CMK (cell line): ENCODE results near the gene SMC1A.
A peak's percentile ranks its signal among the peaks of the same experiment; 100 is the strongest.
"Not testable (repeated sequence)": the region's sequence is repeated elsewhere in the genome, so short reads cannot be mapped to it uniquely, and the experiment has no call there.

Source experiments
- DNase-seq: peaks from one replicate; pipeline ENCODE4 v3.0.0-alpha.2; 2010; ENCODE audit warnings: low read depth

SMC1A gene

DNA sequence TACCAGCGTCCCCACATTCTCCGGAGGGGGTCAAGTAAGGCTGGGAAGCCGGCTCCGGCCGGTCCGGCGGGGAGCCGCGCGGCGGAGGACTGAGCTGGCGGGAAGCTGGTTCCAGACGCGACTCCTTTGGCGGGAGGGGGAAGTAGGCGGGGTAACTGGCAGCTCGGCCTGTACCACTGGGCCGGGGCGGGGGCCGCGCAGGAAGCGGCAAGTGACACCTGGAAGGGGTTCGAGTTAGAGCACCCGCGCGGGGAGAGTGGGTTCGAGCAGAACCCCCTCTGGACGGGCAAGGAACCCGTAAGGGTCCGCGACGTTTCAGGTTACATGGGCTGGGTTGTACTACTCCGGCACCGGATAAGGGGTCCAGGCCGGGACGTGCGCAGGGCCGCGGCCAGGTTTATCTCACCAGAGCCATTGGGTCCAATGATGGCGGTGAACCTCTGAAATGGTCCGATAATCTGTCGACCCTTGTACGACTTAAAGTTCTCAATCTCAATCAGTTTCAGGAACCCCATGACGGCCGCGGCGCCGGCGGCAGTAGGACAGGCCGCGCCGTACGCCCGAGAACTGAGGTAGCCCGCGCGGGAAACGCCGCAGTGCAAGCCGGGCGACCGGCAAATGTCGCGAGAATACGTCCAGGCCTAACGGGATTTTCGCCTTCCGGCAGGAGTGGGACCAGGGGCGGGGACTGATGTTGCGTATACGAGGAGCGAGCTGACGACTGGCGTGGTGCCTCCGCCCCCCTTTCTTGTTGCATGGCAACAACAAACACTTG lies at the start of gene SMC1A:
SMC1A (minus strand) TSS at position 569 of the 775 bp plus-strand sequence; CDS start at position 515, 54 bp downstream.
- peak; percentile 95 for DNase-seq

DNA sequence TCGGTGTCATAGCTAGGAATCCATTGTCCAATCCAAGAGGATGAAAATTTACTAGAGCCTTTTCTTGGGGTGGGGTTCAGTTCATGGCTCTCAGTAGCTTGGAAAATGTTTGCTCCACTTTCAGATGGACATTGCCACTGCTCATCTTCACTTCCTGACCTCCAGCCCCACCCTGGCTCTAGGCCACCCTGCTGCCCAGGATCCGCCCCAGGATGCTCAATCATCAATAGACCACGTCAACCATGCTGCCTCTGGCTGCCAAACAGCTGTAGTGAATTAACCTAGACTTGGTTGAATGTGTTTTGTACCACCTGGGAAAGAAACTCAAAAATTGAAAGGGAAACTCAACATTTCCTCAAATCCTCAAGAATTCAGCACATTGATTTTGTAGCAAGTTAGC lies 48.9 kb upstream of the SMC1A start:
- no peak for DNase-seq

DNA sequence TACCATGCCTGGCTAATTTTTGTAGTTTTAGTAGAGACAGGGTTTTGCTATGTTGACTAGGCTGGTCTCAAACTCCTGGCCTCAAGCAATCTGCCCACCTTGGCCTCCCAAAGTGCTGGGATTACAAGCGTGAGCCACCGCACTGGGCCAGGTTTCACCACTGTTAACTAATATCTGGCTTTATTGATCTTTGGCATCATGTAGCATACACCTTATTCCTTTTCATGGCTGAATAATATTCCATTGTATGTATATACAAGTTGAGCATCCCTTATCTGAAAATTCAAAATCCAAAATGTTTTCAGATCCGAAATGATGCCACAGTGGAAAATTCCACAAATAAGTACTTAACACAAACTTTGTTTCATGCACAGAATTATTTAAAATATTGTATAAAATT lies 46.2 kb upstream of the SMC1A start:
- DNase-seq = not testable (repeated sequence)

DNA sequence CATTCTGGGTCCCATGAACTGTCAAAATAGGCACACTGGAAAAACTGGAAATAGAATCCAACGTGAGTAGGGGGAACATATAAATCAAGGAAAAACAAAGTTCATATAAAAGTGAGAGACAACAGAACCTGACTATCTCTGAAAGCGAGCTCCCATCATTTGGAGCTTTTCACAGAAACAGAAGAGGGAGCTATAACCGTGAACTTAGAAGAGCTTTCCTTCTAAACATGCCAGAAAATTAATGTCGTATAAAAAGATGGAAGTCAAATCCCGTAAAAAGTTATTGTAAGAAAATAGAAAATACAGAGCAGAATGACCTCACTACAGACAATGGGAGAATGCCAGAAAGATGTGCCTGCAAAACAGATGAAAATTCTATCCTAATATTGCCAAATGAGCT lies 35.6 kb upstream of the SMC1A start:
- no peak for DNase-seq

DNA sequence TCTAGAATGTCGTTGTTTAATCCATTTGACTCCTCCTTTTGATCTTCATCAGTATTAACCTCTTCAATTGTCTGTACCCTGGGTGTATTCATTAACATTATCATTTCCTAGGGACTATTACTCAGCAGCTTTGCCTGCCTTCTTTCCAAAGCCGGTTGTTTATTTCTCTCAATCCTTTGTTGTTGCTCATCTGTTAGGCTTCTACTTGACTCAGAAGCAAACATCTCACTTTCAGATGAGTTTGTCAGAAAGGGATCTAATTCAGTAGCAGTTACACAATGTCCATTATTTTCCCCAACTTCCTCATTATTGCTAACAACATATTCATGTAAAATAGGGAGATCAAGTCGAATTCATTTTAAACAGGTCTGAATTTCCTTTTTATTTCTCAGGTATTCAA lies 33.8 kb upstream of the SMC1A start:
- no peak for DNase-seq

DNA sequence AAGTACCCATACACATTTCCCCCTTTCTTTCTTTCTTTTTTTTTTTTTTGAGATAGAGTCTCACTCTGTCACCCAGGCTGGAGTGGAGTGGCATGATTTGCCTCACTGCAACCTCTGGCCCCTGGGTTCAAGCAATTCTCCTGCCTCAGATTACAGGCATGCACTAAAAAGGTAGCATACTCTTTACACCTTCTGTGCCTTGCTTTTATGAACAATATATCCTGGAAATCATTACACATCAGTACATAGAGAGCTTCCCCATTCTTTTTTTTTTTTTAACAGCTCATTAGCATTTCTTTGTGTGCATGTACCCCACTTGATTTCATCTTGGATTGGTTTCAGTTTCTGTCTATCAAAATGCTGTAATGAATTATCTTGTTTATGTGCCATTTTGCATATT lies 30.4 kb upstream of the SMC1A start:
- no peak for DNase-seq

DNA sequence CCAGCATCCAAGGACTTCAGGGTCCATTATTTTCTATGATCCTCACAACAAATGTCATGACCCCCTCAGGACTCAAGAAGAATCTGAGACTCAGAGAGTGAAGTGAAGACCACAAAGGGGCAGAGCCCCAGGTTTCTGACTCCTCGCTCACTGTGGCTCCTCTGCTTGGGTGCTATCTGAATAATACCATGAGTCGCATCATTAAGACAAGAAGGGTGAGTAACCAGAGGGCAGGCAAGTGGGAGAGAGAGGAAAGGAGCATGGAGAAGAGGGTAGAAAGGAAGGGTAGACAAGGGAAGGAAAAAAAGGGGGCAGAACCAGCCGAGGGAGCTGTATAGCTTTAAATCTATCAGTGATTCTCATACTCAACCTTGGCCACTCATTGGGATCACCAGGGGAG lies 27.2 kb upstream of the SMC1A start:
- DNase-seq = no peak

DNA sequence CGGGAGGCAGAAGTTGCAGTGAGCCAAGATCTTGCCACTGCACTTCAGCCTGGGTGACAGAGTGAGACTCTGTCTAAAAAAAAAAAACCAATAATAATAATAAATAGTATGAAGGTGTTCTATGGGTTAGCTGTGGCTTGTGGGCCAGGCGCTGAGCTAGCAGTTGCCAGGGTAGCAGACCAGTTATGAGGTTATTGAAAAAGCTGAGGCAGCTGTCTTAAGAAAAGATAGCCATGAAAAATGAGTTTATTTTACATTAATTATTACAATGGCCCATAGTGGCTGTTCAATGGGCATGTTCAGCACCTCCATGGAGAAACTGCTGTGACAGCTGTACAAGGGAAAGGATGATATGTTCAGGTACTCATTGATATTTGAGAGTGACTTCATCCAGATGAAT lies 25.0 kb upstream of the SMC1A start:
- no peak for DNase-seq

DNA sequence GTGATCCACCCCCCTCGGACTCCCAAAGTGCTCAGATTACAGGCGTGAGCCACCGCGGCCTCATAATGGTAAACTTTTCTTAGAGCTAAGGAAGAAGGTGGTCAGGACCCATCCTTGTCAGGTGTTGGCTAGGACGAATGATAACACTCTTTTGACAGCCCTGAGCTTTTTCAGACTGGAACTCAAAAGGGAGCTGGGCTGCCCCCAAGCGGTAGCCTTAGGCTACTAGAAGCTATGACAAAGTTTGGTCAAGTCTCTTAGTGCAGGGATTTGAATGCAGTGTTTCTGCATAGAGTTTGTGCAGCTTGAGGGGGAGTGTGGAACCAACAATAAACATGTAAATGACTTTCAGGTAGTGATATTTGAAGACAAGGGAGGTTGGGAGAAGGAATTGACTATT lies 23.5 kb upstream of the SMC1A start:
- no peak for DNase-seq

DNA sequence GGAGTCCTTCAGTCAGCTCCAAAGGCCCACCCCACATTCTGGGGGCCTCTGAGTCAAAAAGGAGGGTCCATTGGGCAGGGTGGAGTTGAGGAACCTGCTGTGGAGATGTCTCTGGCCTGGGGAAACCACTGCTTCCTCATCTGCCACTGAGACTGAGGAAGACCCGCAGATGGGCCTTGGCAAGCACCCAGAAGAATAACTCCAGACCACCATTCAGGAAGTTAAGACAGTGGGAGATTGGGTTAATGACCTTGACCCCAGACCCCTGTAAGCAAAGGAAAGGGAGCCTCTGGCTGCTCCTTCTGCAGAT lies 19.8 kb upstream of the SMC1A start:
- peak; percentile 63 for DNase-seq

DNA sequence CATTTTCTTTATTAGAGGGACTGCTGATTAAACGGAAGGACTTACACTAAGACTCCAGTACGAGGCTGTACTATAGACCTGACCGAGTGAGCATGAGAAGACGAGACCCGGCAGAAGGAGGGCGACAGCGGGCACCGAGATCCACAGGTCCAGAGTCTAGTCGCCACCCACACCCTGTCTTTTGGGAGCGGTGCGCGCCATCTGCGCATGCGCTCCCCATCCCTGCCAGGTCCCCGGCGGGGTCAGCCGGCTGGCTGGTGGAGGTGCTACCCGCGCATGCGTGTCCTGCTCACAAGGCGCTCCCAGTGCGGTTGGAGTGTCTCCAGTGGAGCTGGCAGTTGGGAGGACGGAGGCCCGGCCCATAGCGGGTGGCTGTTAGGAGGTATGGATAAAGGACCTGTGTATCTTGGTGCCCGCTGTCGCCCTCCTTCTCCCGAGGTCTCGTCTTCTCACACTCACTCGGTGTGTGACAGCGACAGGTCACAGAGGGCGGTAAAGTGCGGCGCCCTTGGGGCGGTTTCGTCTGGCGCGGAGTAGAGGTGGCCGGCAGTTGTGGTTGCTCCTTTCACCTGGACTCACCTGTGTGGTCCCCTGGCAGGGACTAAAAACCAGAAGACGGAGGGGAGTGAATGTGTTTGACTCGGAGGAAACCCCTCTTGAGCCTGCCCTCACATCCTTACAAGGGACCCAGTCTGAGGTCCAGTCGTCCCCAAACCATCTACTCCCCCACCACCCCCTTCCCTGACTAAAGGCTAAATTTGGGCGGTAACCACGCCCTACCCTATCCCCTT lies 19.3 kb upstream of the SMC1A start:
- no peak for DNase-seq

DNA sequence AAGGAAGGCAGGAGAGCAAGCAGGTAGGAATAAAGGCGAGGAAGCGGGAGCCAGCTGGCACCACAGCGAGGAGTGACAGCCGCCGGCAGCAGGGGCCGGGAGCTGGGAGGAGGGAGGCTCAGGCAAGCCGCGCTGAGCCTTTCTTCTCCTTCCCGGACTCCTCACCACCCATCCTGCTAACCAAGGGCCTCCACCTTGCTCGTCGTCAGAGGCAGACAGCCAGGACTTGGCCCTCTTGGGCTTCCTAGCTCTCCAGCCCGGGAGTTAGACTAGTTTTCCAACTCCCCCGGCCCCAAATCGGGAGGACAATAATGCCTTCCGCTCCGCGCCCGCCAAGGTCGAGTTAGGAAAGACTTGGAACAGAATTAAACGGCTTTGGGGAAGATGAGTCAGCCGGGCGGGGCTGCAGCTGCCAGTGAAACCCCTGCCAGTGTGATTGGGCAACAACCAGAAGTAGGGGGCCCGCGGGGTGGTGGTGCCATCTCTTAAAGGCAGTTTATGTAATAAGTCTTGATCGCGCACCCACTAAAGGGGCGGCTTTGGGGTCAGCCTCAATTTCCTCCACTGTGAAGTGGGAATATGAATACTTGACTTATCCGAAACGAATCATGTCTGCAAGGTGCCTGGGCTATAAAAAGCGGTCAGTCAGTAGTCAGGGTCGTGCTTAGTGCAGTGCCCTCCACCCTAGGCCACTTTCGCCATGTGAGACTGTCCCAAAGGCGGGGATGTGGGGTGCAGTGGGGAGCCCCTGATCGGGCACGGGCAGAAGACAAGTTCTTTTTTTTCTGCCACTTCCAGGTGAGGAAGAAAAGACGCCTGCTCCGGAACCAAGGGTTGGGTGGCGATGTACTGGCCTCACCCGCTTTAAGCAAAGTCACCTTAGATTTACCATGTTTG lies 18.4 kb upstream of the SMC1A start:
- DNase-seq = no peak

DNA sequence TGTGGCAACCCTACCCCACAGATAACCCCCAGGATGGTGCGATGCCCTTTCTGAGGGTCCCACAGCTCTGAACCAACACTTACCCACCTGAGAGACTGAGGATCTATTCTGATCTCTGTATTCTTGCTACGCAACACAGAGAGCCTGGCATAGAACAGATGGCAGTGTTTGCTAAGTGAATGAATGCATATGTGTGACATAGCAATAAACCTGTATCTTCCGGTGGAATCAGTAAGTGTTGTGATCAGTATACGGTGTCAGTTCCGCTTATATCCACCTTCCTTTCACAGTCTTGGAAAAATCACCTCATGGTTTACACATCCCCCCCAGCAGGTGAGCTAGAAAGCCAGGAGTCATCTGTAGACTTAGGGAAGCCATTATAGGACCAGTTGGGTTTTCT lies 17.6 kb upstream of the SMC1A start:
- DNase-seq = no peak

DNA sequence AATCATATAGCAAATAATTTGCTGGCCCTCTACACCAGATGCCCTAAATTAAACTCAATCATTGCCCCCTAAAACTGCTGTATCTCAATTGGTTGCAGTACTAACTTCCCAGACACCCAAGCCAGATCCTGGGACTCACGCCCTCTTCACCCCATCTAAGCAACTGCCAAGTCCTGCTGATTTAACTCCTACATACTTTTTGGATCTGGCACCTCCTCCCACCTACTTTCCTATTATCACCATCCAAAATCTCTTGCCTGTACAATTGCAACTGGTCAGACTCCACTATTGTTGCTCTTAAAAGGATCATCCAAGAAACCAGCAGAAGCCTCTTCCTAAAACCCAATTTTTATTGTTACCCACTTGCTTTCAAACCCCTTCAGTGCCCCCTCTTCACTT lies 16.4 kb upstream of the SMC1A start:
- DNase-seq = no peak

DNA sequence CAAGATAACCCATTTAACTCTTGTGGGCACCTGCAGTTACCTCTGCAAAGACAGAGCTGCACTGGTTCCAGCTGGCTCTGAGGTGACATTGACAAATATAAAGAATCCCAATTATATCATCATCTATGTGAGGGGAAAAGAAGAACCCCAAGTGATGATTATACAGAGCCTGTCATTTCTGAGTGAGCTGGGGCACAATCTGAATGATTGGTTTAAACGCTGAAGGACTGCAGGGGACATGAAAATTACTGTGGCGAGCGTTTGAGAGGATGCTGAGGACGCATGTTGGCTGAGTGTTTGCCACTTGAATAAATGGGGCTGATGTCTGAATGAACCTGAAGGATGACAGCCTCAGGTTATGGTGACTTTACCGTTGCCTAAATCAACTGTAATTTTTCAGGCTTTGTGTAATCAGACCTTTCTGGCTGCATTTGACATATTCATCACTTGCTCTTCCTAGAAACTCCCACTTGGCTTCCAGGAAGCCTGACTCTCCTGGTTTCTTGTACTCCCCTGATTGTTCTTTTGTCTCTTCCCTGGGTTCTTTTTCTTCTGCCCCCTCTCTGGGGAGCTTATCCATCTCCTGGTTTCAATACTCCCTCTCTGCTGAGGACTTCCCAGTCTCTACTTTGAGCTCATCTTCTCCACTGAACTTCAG lies 15.8 kb upstream of the SMC1A start:
- no peak for DNase-seq

DNA sequence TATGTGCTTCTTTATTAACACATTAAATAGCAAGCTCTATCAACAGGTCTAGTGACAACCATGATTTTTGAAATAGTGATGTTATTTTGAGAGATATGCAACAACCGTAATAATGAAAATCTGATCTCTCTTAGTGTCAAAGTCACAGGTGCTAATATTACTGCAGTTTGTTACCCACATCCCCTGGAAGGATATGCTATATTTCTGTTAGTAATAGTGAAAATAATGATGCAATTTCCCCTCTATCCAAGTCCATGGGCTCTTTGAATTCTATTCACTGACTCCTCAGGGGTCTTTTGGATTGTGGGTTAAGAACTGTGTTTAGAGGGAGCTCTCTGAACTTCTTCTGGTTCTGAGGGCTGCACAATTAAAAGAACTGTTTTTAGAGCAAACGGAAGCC lies 14.8 kb upstream of the SMC1A start:
- no peak for DNase-seq

DNA sequence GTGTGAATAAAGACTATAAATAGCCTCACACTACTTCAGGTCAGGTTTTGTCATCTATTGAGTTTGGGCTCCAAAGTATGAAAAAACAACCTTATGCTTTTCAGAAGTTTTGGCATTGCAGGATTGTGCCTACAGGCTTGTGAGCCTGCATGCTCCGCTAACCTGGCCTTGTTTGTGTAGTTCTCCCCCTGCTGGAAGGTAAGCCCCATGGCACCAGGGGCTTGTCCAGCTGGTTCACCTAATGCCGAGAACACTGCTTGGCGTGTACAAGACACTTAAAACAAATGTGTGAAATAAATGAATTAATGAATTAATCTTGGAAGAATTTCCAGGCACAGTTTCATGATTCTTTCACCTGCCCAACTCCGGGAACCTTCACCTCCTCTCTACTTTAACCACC lies 13.5 kb upstream of the SMC1A start:
- DNase-seq = peak; percentile 52

DNA sequence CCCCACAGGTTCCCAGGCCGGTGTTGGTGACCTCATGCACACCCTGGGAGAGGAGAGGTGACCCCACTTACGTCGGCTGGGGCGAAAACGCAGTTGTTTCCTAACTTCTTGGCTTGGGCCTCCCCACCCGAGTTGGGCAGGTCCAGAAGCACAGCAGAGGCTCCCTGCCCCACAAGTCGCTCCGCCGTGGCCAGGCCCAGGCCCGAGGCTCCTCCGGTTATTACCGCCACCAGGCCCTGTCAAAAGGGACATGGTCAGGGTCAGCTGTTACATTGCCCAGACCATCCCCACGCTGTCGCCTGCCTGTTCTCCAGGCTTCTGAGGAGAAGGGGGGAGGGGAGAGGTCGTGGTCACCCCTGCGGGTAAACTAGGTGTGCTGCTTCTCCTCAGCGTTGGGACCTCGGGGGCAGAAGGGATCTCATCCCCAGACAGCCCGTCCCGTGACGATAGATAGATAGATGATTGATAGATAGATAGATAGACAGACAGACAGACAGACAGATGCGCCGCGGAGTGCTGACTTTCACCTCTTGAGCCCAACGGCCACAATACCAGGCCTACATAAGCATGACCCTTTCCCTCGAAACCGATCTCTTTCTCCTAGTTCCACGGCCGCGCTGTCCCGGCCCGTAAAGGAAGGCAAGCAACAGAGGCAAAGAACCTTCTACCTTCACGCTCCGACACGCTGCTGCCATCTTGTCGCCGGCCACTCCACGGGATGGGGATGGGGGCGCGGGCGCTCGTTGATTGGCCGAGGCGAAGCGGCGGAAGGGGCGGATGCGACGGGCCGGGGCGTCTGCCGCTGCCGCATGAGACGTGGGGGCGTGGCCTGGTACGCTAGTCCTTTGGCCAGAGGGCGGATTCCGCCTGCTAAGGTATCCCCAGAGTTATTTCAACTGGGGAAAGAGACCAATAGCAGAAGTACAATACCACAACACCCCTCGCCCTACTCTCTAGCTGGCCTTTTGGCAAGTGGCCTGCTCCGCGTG lies 11.5 kb upstream of the SMC1A start, which contains the start of gene HSD17B10:
HSD17B10 (minus strand) TSS at position 720 of the 989 bp plus-strand sequence; CDS start at position 695, 25 bp downstream.
- peak; percentile 60 for DNase-seq

DNA sequence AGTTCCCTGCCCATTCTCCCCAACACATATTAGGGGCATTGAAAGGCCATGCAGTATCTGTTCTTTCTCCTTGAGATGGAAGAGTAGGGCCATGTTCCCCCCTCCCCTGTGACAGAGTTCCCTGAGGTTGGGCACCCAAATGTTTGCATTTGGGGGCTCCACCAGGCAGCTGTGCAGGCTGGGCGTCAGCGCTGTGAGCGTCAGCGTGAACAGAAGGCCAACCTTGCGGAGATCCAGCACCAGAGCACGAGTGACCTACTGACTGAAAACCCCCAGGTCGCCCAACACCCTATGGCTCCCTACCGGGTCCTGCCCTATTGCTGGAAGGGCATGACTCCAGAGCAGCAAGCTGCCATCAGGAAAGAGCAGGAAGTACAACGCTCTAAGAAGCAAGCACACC lies 7.8 kb upstream of the SMC1A start:
- no peak for DNase-seq

DNA sequence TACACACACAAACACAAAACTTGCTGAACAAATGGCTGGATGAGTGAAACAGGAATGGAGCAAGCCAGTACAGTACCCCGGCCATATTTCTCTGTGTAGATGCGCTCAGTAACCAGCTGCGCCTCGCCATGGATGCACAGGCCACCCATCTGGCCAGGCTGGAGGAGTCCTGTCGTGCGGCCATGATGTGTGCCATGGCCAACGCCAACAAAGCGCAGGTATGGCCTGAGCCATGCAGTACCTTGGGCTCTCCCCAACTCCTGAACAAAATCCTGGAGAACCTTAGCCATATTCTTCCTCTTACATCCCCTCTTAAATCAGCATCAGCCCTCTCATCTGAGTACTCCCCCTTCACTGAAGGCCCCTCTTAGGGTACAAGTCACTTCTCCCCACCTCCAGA lies 7.3 kb upstream of the SMC1A start:
- DNase-seq = no peak

DNA sequence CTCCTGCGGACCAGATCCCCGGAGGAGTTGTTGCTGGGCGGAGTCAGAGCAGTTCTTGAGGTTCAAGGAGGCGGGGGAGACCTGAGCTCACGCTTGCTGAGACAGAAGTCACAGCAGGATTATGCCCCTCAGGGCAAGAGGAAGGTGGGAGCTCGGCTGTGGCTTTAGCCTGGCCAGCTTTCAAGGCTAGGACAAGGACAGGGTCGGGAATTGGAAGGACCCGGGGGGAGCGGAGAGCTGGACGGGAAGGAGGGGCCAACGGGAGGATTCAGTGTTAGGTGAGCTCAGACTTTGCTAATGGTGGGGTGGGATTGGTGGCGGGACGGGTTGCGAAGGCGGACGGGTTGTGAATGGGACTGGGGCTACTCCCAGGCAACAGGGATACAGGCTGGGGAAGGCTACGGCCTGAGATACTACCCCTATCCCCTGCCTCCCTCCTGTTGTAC lies 430 bp upstream of the SMC1A start, which contains the start of gene RIBC1:
RIBC1 (plus strand) TSS at position 13 of the 446 bp plus-strand sequence. CDS start 3,404 bp downstream, outside the sequence.
- no peak for DNase-seq
